GM13976 (cell line): ENCODE data around the gene WWC1.
"Not testable (repeated sequence)": the region's sequence is repeated elsewhere in the genome, so short reads cannot be mapped to it uniquely, and the experiment has no call there.

Source experiments
- DNase-seq: peaks from one replicate; pipeline ENCODE4 v3.0.0; 2012; ENCODE audit warnings: low spot score
- in situ Hi-C: fragments of 300-500 bp; cut with MboI; formaldehyde crosslinking; loops from one replicate; pipeline ENCODE4 v1.12.0; 2022; ENCODE audit warnings: low sequenced_read_pairs, mixed read lengths, inconsistent platforms; ENCODE audit not compliant: unreplicated experiment
- TF ChIP-seq, protein P1 (sequence below): IDR thresholded peaks from 2 replicates; pipeline ENCODE4 v1.5.1; 2012; ENCODE audit warnings: borderline replicate concordance, mild to moderate bottlenecking; ENCODE audit not compliant: insufficient read depth; ENCODE audit errors: extremely low read depth, missing control alignments, control extremely low read depth

WWC1 gene

DNA sequence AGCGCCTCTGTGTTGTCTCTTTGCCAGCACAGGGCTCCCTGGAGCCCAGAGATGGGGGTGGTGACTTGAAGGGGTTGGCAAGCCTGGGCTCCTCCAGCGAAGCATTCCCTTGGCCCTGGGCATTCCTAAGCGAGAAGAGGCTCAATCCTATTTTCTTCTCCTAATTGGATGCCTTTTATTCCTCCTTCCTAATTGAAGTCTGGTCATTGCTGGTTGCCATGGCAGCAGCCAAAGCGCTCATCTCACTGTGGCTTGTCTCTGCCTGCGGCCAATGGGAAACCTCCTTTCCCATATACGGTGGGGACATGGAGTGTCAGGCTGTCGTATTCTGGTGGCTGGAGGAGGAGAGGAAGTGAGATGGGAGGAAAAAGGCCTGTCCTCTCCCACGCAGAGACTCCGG lies 142.6 kb downstream of the WWC1 start:
- in situ Hi-C loops: no loop called here
- DNase-seq: no peak
- TF ChIP-seq, protein P1, sequence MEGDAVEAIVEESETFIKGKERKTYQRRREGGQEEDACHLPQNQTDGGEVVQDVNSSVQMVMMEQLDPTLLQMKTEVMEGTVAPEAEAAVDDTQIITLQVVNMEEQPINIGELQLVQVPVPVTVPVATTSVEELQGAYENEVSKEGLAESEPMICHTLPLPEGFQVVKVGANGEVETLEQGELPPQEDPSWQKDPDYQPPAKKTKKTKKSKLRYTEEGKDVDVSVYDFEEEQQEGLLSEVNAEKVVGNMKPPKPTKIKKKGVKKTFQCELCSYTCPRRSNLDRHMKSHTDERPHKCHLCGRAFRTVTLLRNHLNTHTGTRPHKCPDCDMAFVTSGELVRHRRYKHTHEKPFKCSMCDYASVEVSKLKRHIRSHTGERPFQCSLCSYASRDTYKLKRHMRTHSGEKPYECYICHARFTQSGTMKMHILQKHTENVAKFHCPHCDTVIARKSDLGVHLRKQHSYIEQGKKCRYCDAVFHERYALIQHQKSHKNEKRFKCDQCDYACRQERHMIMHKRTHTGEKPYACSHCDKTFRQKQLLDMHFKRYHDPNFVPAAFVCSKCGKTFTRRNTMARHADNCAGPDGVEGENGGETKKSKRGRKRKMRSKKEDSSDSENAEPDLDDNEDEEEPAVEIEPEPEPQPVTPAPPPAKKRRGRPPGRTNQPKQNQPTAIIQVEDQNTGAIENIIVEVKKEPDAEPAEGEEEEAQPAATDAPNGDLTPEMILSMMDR: no peak

DNA sequence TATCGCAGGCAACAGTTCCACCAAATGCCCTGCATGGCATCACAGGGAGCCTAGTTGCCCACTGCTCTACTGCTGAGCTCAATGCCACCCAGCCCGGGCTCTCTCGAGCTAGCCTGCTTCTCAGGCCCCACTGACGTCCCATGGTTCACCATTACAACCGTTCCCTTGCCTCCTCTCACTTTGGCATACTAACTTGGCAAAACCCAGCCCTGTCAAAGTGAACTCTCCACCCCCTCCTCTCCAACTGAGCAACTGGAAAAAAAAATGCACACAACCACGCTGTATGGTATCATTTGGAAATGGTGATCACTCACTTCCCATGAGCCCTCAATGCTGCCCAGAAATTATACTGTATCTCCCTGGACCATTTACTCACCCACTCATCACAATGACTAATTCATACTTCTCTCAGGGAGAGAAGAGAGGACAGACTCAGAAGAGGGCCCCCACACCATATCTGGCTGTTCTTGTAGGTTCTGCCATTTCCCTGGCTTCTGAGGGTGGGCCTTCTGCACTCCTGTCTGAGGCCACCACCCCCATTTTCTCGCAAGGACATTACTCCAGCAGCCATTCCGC lies 143.4 kb downstream of the WWC1 start:
- in situ Hi-C loops: no loop called here
- TF ChIP-seq, protein P1: no peak
- no peak for DNase-seq

DNA sequence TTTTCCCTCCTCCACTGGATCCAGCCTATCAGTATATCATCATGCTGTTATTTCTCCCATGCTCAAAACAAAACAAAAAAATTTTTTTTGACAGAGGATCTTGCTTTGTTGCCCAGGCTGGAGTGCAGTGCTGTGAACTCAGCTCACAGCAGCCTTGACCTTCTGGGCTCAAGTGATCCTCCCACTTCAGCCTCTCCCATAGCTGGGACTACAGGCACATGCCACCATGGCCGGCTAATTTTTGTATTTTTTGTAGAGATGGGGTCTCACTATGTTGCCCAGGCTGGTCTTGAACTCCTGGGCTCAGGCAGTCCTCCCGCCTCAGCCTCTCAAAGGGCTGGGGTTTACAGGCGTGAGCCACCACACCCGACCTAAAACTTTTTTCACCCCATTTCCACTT lies 143.9 kb downstream of the WWC1 start:
- DNase-seq, in situ Hi-C loops: not testable (repeated sequence)

DNA sequence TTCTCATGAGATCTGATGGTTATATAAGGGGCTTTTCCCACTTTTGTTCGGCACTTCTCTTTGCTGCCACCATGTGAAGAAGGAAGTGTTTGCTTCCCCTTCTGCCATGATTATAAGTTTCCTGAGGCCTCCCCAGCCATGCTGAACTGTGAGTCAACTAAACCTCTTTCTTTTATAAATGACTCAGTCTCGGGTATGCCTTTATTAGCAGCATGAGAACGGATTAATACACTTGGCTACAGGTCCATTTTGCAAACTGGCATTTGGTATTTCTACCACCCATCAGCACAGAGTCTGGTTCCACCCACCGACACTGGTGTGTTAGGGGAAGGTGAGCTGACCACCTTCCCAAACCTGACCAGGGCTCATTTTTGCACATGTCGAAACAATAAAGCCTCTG lies 146.9 kb downstream of the WWC1 start:
- in situ Hi-C loops: no loop called here
- no peak for DNase-seq
- TF ChIP-seq, protein P1: no peak

DNA sequence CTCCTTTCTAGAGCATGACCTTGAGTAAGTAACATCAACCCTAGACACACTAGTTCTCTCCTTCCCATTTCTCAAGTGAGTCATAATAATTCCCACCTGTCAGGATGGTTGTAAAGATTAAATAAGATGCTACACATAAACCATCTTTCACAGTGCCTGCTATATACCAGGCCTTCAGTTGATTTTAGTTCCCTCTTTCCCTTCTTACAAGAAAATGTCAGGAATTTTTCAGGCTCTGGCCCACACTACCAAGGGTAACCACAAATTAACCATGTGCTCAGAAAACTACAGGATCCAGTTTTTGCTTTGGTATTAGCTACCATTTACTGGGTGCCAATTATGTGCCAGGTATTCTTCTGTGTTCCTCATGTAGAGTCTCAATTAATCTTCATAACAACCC lies 152.1 kb downstream of the WWC1 start:
- TF ChIP-seq, protein P1: no peak
- no peak for DNase-seq
- in situ Hi-C loops: no loop called here

DNA sequence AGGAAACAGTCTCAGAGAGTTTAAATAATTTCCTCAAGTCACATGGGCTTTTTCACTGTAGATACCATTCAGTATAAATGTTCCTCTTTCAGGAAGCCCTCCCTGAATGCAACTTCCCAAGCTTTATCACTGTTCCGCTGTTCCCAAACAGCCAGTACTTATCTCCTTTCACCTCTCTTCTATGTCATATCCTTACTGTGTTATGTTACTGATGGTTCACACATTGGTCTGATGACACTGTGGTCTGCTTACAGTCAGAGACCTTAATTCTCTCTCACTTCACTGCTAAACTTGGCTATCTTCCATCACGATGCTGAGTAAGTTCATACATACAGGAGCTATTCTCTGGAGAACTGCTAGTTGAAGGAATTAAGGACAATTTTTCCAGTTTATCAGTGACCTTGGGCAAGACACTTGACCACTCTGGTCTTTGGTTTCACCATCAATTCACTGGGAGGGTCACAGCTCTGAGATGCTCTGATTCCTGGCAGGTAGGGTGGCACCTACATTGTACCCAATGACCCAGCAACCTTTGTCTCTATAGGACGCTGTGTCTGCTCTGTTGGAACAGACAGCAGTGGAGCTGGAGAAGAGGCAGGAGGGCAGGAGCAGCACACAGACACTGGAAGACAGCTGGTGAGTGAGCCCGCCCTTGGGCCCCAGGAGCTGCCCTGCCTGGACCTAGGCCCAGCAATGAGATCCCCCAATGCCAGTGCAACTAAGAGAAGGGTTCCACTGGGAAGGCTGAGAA lies 152.7 kb downstream of the WWC1 start:
- in situ Hi-C loops: no loop called here
- DNase-seq: no peak
- TF ChIP-seq, protein P1: no peak

DNA sequence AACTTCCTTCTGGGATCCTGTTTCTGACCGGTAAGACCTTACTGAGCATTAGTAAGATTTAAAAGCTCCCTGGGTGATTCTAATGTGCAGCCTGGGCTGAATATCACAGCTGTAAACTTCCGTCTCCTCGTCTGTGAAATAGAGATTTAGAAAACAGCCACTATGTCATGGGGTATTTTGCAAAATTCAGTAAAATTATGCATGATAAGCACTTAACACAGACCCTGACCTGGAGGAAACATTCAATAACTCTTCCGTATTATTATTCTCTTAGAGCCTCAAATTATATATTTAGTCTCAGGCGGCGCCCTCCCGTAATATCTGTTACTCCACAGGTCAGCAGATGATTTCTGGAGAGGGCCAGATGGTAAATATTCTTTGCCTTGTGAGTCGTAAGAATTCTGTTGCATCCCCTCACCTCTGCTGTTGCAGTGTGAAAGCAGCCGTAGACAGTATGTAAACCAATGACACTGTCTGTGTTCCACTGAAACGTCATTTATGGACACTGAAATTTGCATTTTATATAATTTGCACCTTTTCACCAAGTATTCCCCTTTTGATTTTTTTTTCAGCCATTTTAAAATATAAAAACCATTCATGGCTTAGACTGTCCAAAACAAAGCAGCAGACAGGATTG lies 155.7 kb downstream of the WWC1 start:
- no peak for DNase-seq
- TF ChIP-seq, protein P1: peak; percentile 3
- in situ Hi-C loops: no loop called here
